ENCODE data around the gene ST7. TPM values are rescaled to one million over a fixed set of nuclear protein-coding genes. Genes with fewer than 3 reads are reported as not detected.

ST7 gene
- total RNA-seq, 1 experiment from 2014 or later, result 12.9 TPM

DNA sequence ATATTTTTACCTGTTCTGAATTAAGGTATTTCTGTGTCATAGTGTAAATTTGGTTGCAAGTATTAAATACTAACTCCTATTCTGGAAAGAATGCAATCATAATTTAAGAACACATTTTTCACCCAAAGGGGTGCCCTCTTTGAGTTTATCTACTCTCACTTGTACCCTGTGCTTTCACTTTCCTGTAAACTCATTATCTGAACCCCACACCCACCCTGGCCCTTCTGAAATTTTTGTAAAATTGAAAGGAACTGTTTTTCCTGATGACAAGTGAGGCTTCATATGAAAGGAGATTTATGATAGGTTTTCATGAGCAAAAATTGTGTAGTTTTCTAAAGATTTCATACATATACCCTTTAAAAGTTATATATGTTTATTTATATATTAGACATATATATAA, 235.1 kb downstream of the ST7 start:
- no peaks in the 10 kb centered on the region for H3K4me1 Mint-ChIP-seq

More for the DNA sequence above, 235.1 kb downstream of the ST7 start:
- H3K23ac ChIP-seq (ENCODE audit: insufficient read length, low read depth, low read length), result no peak overlapping the region
- H3K4me2 ChIP-seq (ENCODE audit: insufficient read depth, insufficient read length, low read length), result no peak overlapping the region
- no peak overlapping the region for H2BK15ac ChIP-seq (ENCODE audit: low read depth, low read length)
- H3K9ac ChIP-seq (ENCODE audit: extremely low read depth, insufficient read length, low read length), result no peak overlapping the region
- H4K20me1 ChIP-seq (ENCODE audit: control insufficient read depth, insufficient read depth, insufficient read length), result no peaks in the 10 kb centered on the region
- Mint-ChIP-seq H3K27me3 (ENCODE audit: low read depth) (no peaks in the 10 kb centered on the region), H3K27ac (no peak overlapping the region), H3K36me3 (ENCODE audit: insufficient read depth in 1 of 3, low read depth in 3 of 3) (no peaks in the 10 kb centered on the region), H3K4me3 (no peak overlapping the region), H3K9me3 (no peaks in the 10 kb centered on the region)
- H2BK5ac ChIP-seq (ENCODE audit: insufficient read length, low read length), result no peak overlapping the region
- no peak overlapping the region for H2BK12ac ChIP-seq (ENCODE audit: insufficient read length, low read depth, low read length)
- H2BK120ac ChIP-seq (ENCODE audit: low read depth, low read length, poor library complexity, severe bottlenecking), result no peak overlapping the region
- no peak overlapping the region for H3K56ac ChIP-seq (ENCODE audit: insufficient read length, low read depth, low read length)
- H2AK5ac ChIP-seq (ENCODE audit: insufficient read length, low read length), result no peak overlapping the region
- no peaks in the 10 kb centered on the region for H3K23me2 ChIP-seq (ENCODE audit: insufficient read length, low read depth, low read length, poor library complexity, severe bottlenecking)
- H3K14ac ChIP-seq (ENCODE audit: insufficient read depth, low read length), result no peak overlapping the region
- no peak overlapping the region for H4K5ac ChIP-seq (ENCODE audit: insufficient read length, low read depth, low read length)
- H3K79me1 ChIP-seq (ENCODE audit: insufficient read depth, low read depth, low read length, poor library complexity, severe bottlenecking), result no peaks in the 10 kb centered on the region
- TF ChIP-seq, protein P1, sequence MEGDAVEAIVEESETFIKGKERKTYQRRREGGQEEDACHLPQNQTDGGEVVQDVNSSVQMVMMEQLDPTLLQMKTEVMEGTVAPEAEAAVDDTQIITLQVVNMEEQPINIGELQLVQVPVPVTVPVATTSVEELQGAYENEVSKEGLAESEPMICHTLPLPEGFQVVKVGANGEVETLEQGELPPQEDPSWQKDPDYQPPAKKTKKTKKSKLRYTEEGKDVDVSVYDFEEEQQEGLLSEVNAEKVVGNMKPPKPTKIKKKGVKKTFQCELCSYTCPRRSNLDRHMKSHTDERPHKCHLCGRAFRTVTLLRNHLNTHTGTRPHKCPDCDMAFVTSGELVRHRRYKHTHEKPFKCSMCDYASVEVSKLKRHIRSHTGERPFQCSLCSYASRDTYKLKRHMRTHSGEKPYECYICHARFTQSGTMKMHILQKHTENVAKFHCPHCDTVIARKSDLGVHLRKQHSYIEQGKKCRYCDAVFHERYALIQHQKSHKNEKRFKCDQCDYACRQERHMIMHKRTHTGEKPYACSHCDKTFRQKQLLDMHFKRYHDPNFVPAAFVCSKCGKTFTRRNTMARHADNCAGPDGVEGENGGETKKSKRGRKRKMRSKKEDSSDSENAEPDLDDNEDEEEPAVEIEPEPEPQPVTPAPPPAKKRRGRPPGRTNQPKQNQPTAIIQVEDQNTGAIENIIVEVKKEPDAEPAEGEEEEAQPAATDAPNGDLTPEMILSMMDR (conservative IDR thresholded peaks at IDR 0.05), result no peak
- no peaks in the 10 kb centered on the region for H3K79me2 ChIP-seq (ENCODE audit: insufficient read depth, low read length)
- no peaks in the 10 kb centered on the region for H3K4me1 ChIP-seq (ENCODE audit: insufficient read depth, low read length)
- no peak overlapping the region for H2BK20ac ChIP-seq (ENCODE audit: low read depth, low read length, poor library complexity, severe bottlenecking)
- no peaks in the 10 kb centered on the region for H3K27me3 ChIP-seq (ENCODE audit: insufficient read depth, low read length)
- H3K9me3 ChIP-seq (ENCODE audit: control insufficient read depth, low read depth, low read length), result no peaks in the 10 kb centered on the region
- no peak for DNase-seq
- H2AFZ ChIP-seq (ENCODE audit: low read length), result no peak overlapping the region
- H3K18ac ChIP-seq (ENCODE audit: insufficient read length, low read depth, low read length), result no peak overlapping the region
- no peak overlapping the region for H3K27ac ChIP-seq (ENCODE audit: insufficient read length, low read depth, low read length)
- no peak overlapping the region for H3K4ac ChIP-seq (ENCODE audit: low read depth, low read length)
- no peak overlapping the region for H4K91ac ChIP-seq (ENCODE audit: insufficient read length, low read depth, low read length)
- no peak overlapping the region for H4K8ac ChIP-seq (replicated peaks; ENCODE audit: insufficient read length, low read depth, low read length)
- no peak overlapping the region for H3T11ph ChIP-seq (ENCODE audit: low read length)
